Natural killer cell (primary cell): ENCODE results near the gene CA10. TPM values are rescaled to one million over a fixed set of nuclear protein-coding genes. Genes with fewer than 3 reads are reported as not detected.

ENCODE experiments used
- ATAC-seq, 3 donors: fragments of 150-1000 bp in 2 of 3; fragments of 200-7000 bp in 1 of 3; cut with Tn5 transposase; 1 replicate in 1 of 3; 2 replicates in 2 of 3; pipeline ENCODE4 v1.10.0; 2021; ENCODE audit warnings: mild to moderate bottlenecking in 2 of 3, moderate library complexity in 2 of 3
- DNase-seq, 2 donors: peaks; one replicate each; pipeline versions ENCODE4 v3.0.0 to v3.0.0-alpha.2; 2013 to 2021; ENCODE audit warnings: mixed read lengths in 1 of 2
- H3K27ac ChIP-seq: one replicate; pipeline ENCODE4 v1.5.1; 2013; ENCODE audit warnings: mild to moderate bottlenecking, low read length
- H3K27me3 ChIP-seq: one replicate; pipeline ENCODE4 v1.6.1; 2013; ENCODE audit warnings: low read length; ENCODE audit not compliant: control insufficient read depth, insufficient read depth
- H3K36me3 ChIP-seq: one replicate; pipeline ENCODE4 v1.6.1; 2013; ENCODE audit warnings: low read length; ENCODE audit not compliant: control insufficient read depth, insufficient read depth
- H3K4me1 ChIP-seq: one replicate; pipeline ENCODE4 v1.6.1; 2013; ENCODE audit warnings: low read length; ENCODE audit not compliant: control insufficient read depth, insufficient read depth
- H3K4me3 ChIP-seq: one replicate; pipeline ENCODE4 v1.5.1; 2013; ENCODE audit warnings: low read length
- H3K9me3 ChIP-seq: one replicate; pipeline ENCODE4 v1.6.1; 2013; ENCODE audit warnings: low read length; ENCODE audit not compliant: control insufficient read depth, insufficient read depth
- H3K27ac Mint-ChIP-seq, 2 donors: one replicate each; pipeline ENCODE4 v1.8.0; 2022; ENCODE audit warnings: mild to moderate bottlenecking in 2 of 2, mixed read lengths in 2 of 2, moderate library complexity in 1 of 2
- H3K27me3 Mint-ChIP-seq, 2 donors: one replicate each; pipeline ENCODE4 v1.8.0; 2022; ENCODE audit warnings: low read depth in 2 of 2, mixed read lengths in 2 of 2
- H3K36me3 Mint-ChIP-seq: one replicate; pipeline ENCODE4 v1.8.0; 2022; ENCODE audit warnings: mixed read lengths
- H3K4me1 Mint-ChIP-seq, 2 donors: one replicate each; pipeline ENCODE4 v1.8.0; 2022; ENCODE audit warnings: mixed read lengths in 2 of 2
- H3K4me3 Mint-ChIP-seq: one replicate; pipeline ENCODE4 v1.8.0; 2022; ENCODE audit warnings: mild to moderate bottlenecking, moderate library complexity, mixed read lengths
- H3K9me3 Mint-ChIP-seq, 2 donors: one replicate each; pipeline ENCODE4 v1.8.0; 2022; ENCODE audit warnings: mixed read lengths in 2 of 2
- WGBS: methylation state at CpG from one replicate; pipeline ENCODE4 v1.1.7; 2013; ENCODE audit warnings: missing lambda C conversion rate; ENCODE audit not compliant: insufficient coverage; 5-methylcytosine and 5-hydroxymethylcytosine counted together
- intact Hi-C: fragments of 100-400 bp; cut with micrococcal nuclease; formaldehyde crosslinking; loops from one replicate; pipeline ENCODE4 v1.14.2; 2022
- total RNA-seq, 4 donors: library from RNA; stranded (reverse); fragments of 120-200 nt in 1 of 4; gene quantifications; one replicate each; pipeline versions ENCODE4 v1.2.3 to v1.2.4, GENCODE V29; 2013 to 2022
- TF ChIP-seq, protein P1 (sequence below): fragments of 200-600 bp; IDR thresholded peaks from one replicate; pipeline ENCODE4 v1.8.0; 2022; ENCODE audit warnings: antibody characterized with exemption

The CA10 gene
- total RNA-seq, 3 donors from 2014 or later (not counting 1 experiment from before 2014, with no cell fraction given): not detected

DNA sequence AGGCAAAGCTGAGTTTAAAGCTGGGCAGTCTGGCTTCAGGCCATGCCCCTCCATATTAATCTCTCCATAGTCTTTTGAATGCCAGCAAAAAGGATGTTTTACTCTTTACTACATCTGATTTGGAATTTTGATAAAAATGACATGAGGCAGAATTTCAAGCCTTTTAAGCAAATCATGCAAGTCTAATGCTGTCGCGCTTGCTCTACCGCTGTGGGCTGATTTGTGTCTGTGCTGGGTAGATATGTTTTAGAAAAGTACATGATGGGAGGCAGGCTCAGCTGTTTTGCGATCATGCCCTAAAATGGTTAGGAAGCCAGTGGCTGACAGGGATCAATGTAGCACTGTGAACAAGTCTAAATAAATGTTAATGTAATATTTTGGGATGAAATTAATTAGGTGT lies 311.9 kb downstream of the CA10 start:
- no peak overlapping the region for H3K27ac ChIP-seq
- H3K9me3 ChIP-seq: no peaks in the 10 kb centered on the region
- no peak for DNase-seq
- H3K4me3 ChIP-seq: no peak overlapping the region
- 97% methylated on average over 4 of the region's 4 CpGs for WGBS
- intact Hi-C loops: no loop called here
- H3K27ac Mint-ChIP-seq: no peak overlapping the region
- no peaks in the 10 kb centered on the region for H3K36me3 ChIP-seq
- no peaks in the 10 kb centered on the region for H3K36me3 Mint-ChIP-seq
- no peaks in the 10 kb centered on the region for H3K27me3 ChIP-seq
- H3K4me1 ChIP-seq: no peaks in the 10 kb centered on the region
- TF ChIP-seq, protein P1, sequence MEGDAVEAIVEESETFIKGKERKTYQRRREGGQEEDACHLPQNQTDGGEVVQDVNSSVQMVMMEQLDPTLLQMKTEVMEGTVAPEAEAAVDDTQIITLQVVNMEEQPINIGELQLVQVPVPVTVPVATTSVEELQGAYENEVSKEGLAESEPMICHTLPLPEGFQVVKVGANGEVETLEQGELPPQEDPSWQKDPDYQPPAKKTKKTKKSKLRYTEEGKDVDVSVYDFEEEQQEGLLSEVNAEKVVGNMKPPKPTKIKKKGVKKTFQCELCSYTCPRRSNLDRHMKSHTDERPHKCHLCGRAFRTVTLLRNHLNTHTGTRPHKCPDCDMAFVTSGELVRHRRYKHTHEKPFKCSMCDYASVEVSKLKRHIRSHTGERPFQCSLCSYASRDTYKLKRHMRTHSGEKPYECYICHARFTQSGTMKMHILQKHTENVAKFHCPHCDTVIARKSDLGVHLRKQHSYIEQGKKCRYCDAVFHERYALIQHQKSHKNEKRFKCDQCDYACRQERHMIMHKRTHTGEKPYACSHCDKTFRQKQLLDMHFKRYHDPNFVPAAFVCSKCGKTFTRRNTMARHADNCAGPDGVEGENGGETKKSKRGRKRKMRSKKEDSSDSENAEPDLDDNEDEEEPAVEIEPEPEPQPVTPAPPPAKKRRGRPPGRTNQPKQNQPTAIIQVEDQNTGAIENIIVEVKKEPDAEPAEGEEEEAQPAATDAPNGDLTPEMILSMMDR: no peak
- ATAC-seq: no peak
- no peaks in the 10 kb centered on the region for H3K9me3 Mint-ChIP-seq
- no peak overlapping the region for H3K4me3 Mint-ChIP-seq
- H3K4me1 Mint-ChIP-seq: no peaks in the 10 kb centered on the region
- peaks cover 5 to 9% of the 10 kb centered on the region in 2 donors for H3K27me3 Mint-ChIP-seq

DNA sequence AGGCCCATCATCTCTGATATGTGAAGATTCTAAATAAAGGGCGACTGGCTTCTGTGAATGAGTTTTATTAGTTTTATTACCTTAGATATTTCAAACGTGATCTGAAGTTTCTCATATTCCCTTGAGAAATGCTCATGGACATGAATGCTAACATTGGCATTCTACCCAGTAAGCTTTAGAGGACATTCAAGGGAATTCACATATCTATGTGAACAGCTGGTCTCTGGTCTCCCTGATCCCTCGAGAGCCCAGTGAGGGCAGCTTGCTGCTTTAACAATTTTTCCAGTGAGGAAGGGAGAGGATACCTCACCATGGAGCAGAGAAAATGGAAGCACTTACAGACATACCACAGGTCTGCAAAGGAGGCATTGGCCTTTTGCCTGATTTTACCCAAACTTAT lies 312.7 kb downstream of the CA10 start:
- no peak overlapping the region for H3K4me3 Mint-ChIP-seq
- TF ChIP-seq, protein P1: no peak
- no peak for ATAC-seq
- intact Hi-C loops: no loop called here
- 45% methylated on average over 3 of the region's 3 CpGs for WGBS
- H3K9me3 Mint-ChIP-seq: no peaks in the 10 kb centered on the region
- H3K27me3 ChIP-seq: no peaks in the 10 kb centered on the region
- no peaks in the 10 kb centered on the region for H3K4me1 ChIP-seq
- no peak overlapping the region for H3K27ac Mint-ChIP-seq
- DNase-seq: no peak
- peaks cover 5 to 9% of the 10 kb centered on the region in 2 donors for H3K27me3 Mint-ChIP-seq
- H3K36me3 ChIP-seq: no peaks in the 10 kb centered on the region
- no peaks in the 10 kb centered on the region for H3K4me1 Mint-ChIP-seq
- H3K27ac ChIP-seq: no peak overlapping the region
- no peaks in the 10 kb centered on the region for H3K36me3 Mint-ChIP-seq
- H3K9me3 ChIP-seq: no peaks in the 10 kb centered on the region
- no peak overlapping the region for H3K4me3 ChIP-seq

DNA sequence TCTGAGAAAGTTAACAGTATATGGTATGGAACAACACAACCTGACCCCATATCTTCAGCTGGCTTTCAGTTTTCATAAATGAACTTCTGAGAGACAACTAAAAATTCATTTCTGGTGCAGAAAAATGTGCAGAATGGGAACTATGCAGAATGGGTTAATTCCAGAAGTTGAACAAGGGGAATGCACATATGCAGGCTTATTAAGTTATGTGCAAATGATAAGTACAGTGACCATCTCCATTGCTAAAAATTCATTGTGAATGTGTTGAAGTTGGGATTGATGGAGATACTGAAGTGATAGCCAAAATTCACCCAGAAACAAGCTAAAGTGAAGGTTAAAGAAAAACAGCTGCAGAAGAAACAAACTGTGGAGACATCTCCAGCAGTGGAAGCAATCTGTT lies 315.8 kb downstream of the CA10 start:
- Mint-ChIP-seq H3K4me1 (no peaks in the 10 kb centered on the region), H3K27me3 (peaks cover 0 to 9% of the 10 kb centered on the region in 2 donors), H3K9me3 (no peaks in the 10 kb centered on the region), H3K4me3 (no peak overlapping the region), H3K36me3 (no peaks in the 10 kb centered on the region), H3K27ac (no peak overlapping the region)
- TF ChIP-seq, protein P1: no peak
- intact Hi-C loops: no loop called here
- DNase-seq: no peak
- no peaks in the 10 kb centered on the region for H3K27me3 ChIP-seq
- H3K4me1 ChIP-seq: no peaks in the 10 kb centered on the region
- no peak for ATAC-seq
- no peak overlapping the region for H3K27ac ChIP-seq
- no peak overlapping the region for H3K4me3 ChIP-seq
- H3K36me3 ChIP-seq: no peaks in the 10 kb centered on the region
- no peaks in the 10 kb centered on the region for H3K9me3 ChIP-seq

DNA sequence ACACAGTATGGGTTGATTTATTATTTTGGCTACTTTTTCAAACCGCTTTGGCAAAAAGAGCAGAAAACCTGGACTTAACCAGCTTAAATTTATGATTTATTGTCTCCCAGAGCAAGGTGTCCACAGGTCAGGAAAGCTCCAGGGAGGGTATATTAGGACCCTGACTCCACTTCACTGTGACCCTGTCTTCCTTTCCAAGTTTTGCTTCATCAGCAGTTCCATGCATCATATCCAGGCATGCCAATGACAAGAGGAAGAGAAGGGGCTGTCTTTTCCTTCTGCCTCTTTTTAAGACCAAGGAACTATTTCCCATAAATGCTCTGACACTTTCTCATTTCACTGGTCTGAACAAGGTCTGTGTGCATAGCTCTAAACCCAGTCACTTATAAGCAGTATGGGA lies 316.8 kb downstream of the CA10 start:
- Mint-ChIP-seq H3K27me3 (peaks cover 1 to 9% of the 10 kb centered on the region in 2 donors), H3K27ac (no peak overlapping the region), H3K36me3 (no peaks in the 10 kb centered on the region), H3K4me3 (no peak overlapping the region), H3K4me1 (no peaks in the 10 kb centered on the region), H3K9me3 (no peaks in the 10 kb centered on the region)
- WGBS: 83% methylated on average over 1 of the region's 1 CpG
- Histone ChIP-seq H3K4me1 (no peaks in the 10 kb centered on the region), H3K27me3 (no peaks in the 10 kb centered on the region), H3K36me3 (no peaks in the 10 kb centered on the region), H3K9me3 (no peaks in the 10 kb centered on the region), H3K4me3 (no peak overlapping the region), H3K27ac (no peak overlapping the region)
- TF ChIP-seq, protein P1: no peak
- ATAC-seq (no peak), DNase-seq (no peak)
- intact Hi-C loops: no loop called here
